HG02642 (cell line): ENCODE results near the gene SDK1.

Experiments
- ATAC-seq: cut with Tn5 transposase; IDR thresholded peaks from one replicate; pipeline ENCODE4 v1.9.1; 2021; ENCODE audit warnings: mild to moderate bottlenecking; ENCODE audit not compliant: unreplicated experiment, poor library complexity

The SDK1 gene

GRCh38 chr7:3825491-3825890 is 524.4 kb downstream of the SDK1 start:
- no peak for ATAC-seq

GRCh38 chr7:3832199-3832598 is 531.1 kb downstream of the SDK1 start:
- ATAC-seq = no peak

DNA sequence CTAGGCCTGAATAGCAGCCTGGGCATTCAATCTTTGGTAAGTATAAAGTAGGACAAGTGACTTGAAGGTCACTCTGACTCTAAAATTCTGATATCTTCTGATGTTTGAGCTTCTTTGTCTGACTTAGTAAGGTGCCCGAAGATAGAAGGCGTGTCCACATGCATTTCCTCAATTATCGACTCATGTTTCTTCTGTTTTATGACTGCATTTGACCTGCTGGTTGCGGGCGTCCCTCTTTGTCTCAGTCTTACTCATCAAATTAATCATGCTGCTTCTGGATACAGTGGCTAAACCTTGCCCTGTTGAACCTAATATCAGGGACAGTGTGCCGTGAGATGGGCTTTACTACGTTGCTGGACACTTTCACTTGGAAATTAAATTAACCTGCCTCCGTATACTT is 534.1 kb downstream of the SDK1 start:
- ATAC-seq = no peak

- ATAC-seq = no peak
Observed at GRCh38 chr7:3836855-3837254, 535.8 kb downstream of the SDK1 start.

- ATAC-seq = no peak
Observed at GRCh38 chr7:3844540-3845151, 543.6 kb downstream of the SDK1 start.

DNA sequence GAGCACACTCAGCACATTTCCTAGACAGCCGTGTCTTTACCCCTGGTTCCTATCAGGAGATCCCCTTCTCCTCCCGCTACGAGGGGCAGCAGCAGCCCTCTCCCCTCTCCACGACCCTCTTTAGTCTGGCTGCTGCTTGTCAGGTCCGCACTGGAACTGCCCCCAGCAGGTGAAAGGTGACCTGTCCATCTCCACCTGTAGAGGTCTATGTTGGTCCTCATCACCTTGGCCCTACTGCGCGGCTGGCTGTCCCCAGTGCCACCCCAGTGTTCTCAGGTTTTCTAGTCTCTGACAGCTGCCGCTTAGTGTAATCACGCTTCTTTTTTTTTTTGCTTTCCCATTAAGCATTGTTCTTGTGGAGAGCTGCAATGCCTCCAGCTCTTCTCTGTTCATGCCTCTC is 545.7 kb downstream of the SDK1 start:
- no peak for ATAC-seq

DNA sequence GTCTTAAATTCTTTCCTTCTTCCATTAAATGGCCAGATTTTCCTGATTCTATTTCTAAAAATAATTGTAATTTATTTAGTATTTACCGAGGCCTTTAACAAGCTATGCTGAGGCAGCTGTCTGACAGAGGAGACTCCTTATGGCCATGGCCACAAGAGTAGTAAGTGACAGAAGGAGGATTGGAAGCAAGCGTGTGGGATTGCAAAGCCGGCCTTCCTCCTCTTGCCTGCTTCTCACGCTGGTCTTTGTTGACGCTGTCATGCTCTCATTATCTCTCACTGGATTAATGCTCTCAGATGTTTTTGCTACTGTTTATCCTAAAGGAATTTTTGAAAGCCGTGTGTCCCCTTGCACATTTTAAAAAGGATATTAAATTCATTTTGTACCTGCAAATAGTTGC is 546.3 kb downstream of the SDK1 start:
- no peak for ATAC-seq

GRCh38 chr7:3859431-3859830 is 558.4 kb downstream of the SDK1 start:
- ATAC-seq = no peak

DNA sequence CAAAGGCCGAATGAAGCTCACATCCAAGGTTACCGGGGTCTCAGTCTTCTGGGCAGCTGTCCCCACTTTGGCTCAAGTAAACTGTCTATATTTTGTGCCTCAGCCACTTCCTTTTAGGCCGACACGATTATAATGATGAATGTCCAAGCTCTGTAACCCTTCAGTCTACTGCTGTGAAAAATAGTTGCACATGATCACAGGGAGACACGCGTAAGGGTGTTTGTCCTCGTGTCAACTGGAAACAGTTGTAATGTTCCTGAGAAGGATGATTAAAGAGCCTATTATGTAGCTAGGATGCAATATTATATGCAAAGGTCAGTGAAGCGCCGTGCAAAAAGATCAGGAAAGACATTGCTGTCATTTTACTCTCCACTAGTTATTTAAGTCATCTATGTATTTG is 559.9 kb downstream of the SDK1 start:
- ATAC-seq = no peak

DNA sequence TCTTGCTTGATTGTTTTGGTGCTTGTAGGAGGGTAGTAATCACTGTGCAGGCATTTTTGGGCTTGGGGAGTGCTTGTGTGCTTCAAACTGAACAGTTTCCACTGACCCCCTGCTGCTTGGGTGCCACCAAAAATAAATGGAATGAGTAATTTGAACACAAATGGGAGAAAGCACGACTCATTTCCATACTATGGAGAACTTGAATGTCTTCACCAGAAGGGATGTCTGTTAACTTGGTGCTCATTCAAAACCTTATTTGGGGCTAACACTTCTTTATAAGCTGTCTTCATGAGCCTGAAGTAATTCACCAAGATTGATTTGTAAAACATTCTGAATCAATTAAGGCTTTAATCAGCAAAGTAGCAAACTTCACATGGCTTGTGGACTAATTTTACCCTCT is 560.3 kb downstream of the SDK1 start:
- no peak for ATAC-seq

GRCh38 chr7:3861941-3862340 is 560.9 kb downstream of the SDK1 start:
- no peak for ATAC-seq

DNA sequence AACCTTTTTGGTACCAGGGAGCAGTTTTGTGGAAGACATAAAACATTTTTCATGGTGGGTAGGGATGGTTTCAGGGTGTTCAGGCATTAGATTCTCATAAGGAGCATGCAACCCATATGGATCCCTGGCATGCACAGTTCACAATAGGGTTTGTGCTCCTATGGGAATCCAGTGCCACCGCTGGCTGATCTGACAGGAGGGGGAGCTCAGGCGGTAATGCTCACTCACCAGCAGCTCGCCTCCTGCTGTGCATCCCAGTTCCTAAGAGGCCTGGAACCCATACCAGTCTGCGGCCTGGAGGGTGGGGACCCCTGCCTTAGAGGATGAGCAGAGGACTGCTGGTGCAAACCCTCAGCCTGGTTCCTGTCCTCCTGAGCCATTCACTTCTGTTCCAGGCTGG is 561.7 kb downstream of the SDK1 start:
- no peak for ATAC-seq

DNA sequence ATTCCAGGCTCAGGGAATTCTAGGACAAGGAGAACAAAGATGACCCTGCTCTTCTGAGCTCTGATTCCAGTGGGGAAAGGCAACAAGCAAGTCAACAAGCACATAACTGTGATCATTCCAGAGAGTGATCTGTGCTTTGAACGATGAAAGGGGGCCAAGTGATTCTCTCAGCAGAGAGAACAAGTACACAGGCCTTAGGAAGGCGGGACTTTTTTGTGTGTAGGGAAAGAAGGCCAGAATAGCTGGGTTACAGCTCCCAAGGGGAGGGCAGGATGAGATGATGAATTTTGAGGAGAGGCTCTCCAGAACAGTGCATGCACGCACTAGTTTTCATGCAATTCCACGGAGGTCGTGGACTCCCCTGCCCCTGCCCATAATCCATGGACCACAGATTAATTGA is 565.2 kb downstream of the SDK1 start:
- no peak for ATAC-seq

DNA sequence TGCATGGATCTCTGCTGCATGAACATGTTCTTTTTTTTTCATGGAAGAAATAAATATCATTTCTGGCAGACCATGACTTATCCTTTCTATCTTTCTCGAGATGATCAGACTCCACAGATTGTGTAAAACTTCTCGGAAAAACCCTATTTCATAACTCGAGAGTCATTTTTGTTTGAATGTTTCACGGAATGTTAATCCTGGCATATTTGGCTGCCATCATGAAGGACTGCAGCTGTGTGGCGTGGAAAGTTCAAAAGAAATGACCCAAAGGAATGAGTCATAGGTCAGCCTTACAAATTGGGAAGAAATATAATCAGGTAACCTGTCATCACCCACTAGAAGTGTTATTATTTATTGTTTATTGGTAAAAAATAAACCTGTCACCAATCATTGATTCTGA is 566.8 kb downstream of the SDK1 start:
- ATAC-seq = no peak

GRCh38 chr7:3879355-3880075 is 578.5 kb downstream of the SDK1 start:
- no peak for ATAC-seq

DNA sequence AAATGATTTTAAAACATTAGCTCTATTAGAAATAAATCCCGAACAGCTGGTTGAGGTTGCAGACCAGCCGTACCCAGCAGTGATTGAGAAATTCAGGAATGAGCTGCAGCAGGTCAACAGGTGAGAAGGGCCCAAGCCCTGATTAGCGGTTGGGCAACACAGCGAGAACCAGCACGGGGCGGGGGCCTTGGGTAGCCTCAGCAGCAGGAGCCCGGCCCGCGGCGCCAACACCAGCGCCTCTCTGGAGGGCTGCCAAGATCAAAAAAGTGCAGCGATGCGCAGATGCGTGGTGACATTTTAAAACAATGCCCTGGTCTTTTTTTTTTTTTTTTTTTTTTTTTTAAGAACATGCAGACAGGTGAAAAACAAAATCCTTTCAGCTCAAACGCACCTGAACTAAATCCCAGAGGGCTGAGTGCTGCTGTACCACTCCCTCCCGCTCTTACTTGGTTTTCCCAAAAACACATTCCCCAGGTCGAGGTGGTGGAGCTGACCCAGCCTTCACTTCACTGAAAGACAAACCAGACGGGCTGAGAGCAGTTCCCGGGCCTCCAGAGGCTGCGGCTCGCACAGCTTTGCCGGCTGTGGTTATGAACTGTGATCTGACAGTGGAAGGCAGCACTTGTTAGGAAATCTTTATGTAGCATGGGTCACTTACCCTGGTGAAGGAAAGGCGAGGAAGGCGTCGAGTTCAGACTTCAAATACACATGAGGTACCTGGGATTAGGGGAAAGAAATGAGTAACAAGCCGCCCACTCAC is 579.4 kb downstream of the SDK1 start:
- ATAC-seq = no peak

DNA sequence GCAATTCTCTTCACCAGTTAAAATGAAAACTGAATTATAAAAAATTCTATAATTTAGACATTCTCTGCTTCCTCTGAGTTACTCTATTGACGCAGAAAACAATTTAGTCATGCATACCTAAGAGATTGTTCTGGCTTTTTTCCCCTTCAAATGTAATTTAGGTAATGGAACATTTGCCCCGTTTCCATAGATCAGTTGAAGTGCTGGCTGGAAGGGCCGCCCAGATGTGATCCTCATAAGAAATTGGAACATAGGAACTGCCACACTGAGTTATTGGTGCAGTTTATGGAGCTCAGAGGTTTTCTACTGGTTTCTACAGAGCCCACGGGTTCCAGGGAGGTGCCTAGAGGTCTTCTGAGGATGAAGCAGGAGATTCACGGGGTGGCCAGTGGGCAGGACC is 581.7 kb downstream of the SDK1 start:
- ATAC-seq = no peak

DNA sequence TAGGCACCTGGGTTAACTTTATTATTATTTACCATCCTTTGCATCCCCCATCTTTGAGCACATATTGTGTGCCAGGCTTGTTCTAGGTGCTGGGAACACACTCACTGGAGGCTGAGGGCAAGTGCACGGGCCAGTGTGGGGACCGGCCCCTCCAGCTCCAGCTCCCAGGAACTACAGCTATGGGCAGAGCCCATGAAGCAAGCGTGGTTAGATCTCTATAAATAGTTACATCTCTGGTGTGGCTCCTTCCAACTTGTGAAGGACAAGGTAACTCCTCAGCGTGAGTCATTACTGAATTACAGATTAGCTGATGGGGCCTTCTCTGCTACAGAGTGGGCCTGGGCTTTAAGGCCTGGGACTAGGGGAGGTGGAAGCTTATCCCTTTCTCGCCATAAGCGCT is 583.5 kb downstream of the SDK1 start:
- ATAC-seq = no peak

- ATAC-seq = no peak
Observed at GRCh38 chr7:3887096-3887690, 586.1 kb downstream of the SDK1 start.

DNA sequence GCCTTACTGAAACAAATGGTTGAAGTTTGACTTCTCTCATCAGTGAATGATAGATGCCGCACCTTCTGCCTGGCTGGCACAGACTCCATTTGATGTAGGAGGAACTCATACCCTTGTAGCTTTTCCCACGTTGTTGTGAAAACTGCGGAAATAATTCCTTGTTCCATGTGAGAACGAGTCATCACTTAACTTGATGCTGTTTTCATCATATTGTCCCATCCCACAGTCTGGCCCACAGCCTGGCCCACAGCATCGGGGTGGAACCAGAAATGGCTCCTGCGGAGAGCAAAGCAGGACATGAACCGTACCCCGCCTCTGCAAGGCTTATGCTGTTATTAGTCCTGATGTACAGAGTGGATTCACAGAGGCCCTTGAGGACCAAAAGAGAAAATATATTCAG is 587.0 kb downstream of the SDK1 start:
- no peak for ATAC-seq

GRCh38 chr7:3892157-3892556 is 591.1 kb downstream of the SDK1 start:
- no peak for ATAC-seq
